Kidney (tissue), 14 donors: Measurements from ENCODE around the gene MAST3. TPM values are rescaled to one million over a fixed set of nuclear protein-coding genes. Genes with fewer than 3 reads are reported as not detected.

Source experiments
- DNase-seq, 5 donors: peaks; one replicate each; pipeline ENCODE4 v3.0.0-alpha.2; 2013 to 2020
- FAIRE-seq: peaks from 2 replicates; lab custom pipeline; 2012; peaks lifted over from hg19 to GRCh38; lab: Jason Lieb, UNC
- H3K27ac ChIP-seq, 2 donors: one replicate each; pipeline ENCODE4 v1.7.0; 2013; ENCODE audit warnings: low read depth in 2 of 2, low read length in 2 of 2, inconsistent platforms in 1 of 2
- H3K27me3 ChIP-seq: one replicate; pipeline ENCODE4 v1.7.1; 2013; ENCODE audit warnings: low read length, inconsistent platforms; ENCODE audit not compliant: control insufficient read depth, insufficient read depth
- H3K36me3 ChIP-seq, 3 donors: one replicate each; pipeline versions ENCODE4 v1.7.0 to v1.7.1; 2013; ENCODE audit warnings: low read length in 3 of 3, control low read depth in 1 of 3, inconsistent platforms in 1 of 3; ENCODE audit not compliant: insufficient read depth in 3 of 3, control insufficient read depth in 2 of 3
- H3K4me1 ChIP-seq, 3 donors: one replicate each; pipeline versions ENCODE4 v1.7.0 to v1.7.1; 2013; ENCODE audit warnings: low read length in 3 of 3, inconsistent platforms in 1 of 3, low read depth in 1 of 3; ENCODE audit not compliant: control insufficient read depth in 2 of 3, insufficient read depth in 2 of 3
- H3K4me3 ChIP-seq, 3 donors: one replicate each; pipeline versions ENCODE4 v1.7.0 to v1.8.1; 2013; ENCODE audit warnings: low read length in 3 of 3, control low read depth in 1 of 3, inconsistent platforms in 1 of 3
- H3K9ac ChIP-seq, 3 donors: one replicate each; pipeline versions ENCODE4 v1.7.0 to v1.7.1; 2013; ENCODE audit warnings: low read length in 3 of 3, control low read depth in 1 of 3, inconsistent platforms in 1 of 3
- H3K9me3 ChIP-seq, 3 donors: one replicate each; pipeline versions ENCODE4 v1.7.0 to v1.7.1; 2013; ENCODE audit warnings: low read length in 3 of 3, control low read depth in 1 of 3, inconsistent platforms in 1 of 3; ENCODE audit not compliant: control insufficient read depth in 2 of 3, insufficient read depth in 1 of 3
- intact Hi-C: fragments of 100-400 bp; cut with DNase I; formaldehyde crosslinking; loops from one replicate; pipeline ENCODE4 v1.11.1; 2022
- polyA plus RNA-seq: library from polyadenylated mRNA; stranded (reverse); fragments of 350-450 nt; fragmentation: Illumina TruSeq; extraction: RNeasy Lipid Tissue Mini Kit (QIAGEN cat#74804); gene quantifications from one replicate; pipeline ENCODE4 v1.2.3, GENCODE V29; 2014; ENCODE audit warnings: low read depth, low replicate concordance; ENCODE audit not compliant: insufficient read depth
- total RNA-seq: library from RNA; stranded (reverse); fragmentation: NEBNext Ultra II Directional; extraction: Animal tissue kit (Norgen Biotek cat#: 25700); gene quantifications from one replicate; pipeline ENCODE4 v1.2.1, GENCODE V29; 2021
- TF ChIP-seq, protein P1 (sequence below): IDR thresholded peaks from 3 replicates; pipeline ENCODE4 v1.5.1; 2012; ENCODE audit warnings: mild to moderate bottlenecking, moderate library complexity, borderline replicate concordance; ENCODE audit not compliant: insufficient read depth; ENCODE audit errors: extremely low read depth
- donor health status: control.
- donor health status: control.
- donor health status: control.
- donor health status: control.
- donor health status: control.
- donor health status: DM: yes; HTN: yes; CAD: no.
- donor health status: Normal renal cell carcinoma (clear cell type).

MAST3 gene
- total and polyA plus RNA-seq, 2 donors from 2014 or later: 5.6 to 16.0 TPM

DNA sequence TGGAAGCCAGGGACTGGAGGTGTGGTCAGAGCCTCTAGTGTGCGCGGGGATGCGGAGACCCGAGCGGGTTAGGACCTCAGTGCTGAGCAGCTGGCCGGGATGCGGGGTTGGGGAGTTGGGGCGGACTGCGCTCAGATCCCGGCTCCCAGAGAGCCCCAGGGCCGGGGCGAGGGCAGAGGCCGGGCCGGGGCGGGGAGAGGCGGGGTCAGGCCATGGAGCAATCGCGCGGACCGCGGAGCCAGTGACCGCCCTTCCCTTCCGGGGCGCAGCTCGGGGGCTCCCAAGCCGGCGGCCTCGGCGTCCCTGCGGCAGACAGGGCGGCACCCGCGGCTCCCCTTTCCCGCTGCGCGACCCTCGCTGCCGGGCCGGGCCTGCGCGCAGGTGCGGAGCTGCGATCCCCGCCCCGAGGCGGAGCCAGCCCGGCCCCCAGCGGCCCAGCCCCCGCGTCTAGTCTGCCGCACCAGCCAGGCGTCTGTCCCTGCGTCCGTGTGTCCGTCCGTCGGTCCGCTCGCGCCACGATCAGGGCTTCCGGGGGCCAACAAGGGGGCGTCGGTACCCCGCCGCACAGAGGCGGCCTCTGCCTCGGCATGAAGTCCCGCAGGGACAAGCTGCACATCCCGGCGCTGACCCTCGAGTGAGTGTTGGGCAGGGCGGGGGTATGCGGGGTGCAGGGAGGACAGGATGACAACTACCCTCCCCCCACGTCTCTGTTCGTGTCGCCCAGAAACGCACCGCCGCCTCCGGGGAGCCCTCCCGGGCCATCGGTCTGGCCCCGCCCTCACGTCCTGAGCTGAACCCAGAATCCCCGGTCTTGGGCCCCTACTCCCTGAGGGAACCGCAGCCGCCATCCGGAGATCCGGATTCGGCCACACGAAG, 12.4 kb downstream of the MAST3 start:
- TF ChIP-seq, protein P1, sequence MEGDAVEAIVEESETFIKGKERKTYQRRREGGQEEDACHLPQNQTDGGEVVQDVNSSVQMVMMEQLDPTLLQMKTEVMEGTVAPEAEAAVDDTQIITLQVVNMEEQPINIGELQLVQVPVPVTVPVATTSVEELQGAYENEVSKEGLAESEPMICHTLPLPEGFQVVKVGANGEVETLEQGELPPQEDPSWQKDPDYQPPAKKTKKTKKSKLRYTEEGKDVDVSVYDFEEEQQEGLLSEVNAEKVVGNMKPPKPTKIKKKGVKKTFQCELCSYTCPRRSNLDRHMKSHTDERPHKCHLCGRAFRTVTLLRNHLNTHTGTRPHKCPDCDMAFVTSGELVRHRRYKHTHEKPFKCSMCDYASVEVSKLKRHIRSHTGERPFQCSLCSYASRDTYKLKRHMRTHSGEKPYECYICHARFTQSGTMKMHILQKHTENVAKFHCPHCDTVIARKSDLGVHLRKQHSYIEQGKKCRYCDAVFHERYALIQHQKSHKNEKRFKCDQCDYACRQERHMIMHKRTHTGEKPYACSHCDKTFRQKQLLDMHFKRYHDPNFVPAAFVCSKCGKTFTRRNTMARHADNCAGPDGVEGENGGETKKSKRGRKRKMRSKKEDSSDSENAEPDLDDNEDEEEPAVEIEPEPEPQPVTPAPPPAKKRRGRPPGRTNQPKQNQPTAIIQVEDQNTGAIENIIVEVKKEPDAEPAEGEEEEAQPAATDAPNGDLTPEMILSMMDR: no peak
- Histone ChIP-seq H3K27me3 (no peaks in the 10 kb centered on the region), H3K4me3 (peak overlapping the region; percentile 11 to 74 (median 58)), H3K9ac (peak overlapping the region in 2 of 3 donors; percentile 58 to 69), H3K9me3 (no peaks in the 10 kb centered on the region), H3K27ac (peak overlapping the region; percentile 71 to 77), H3K4me1 (peaks cover 0 to 22% (median 15%) of the 10 kb centered on the region in 3 donors), H3K36me3 (peaks cover 0 to 10% (median 3%) of the 10 kb centered on the region in 3 donors)
- intact Hi-C loops: no loop called here
- FAIRE-seq (no peak), DNase-seq (peak in 4 of 5 donors; percentile 44 to 89 (median 64))

GRCh38 chr19:18110609-18111232, 13.1 kb downstream of the MAST3 start:
- Histone ChIP-seq H3K36me3 (peaks cover 0 to 11% (median 3%) of the 10 kb centered on the region in 3 donors), H3K27ac (no peak overlapping the region), H3K4me1 (peaks cover 0 to 24% (median 20%) of the 10 kb centered on the region in 3 donors), H3K9me3 (no peaks in the 10 kb centered on the region), H3K9ac (peak overlapping the region in 1 of 3 donors; percentile 58), H3K4me3 (peak overlapping the region in 2 of 3 donors; percentile 58 to 74), H3K27me3 (no peaks in the 10 kb centered on the region)
- no peak for FAIRE-seq
- DNase-seq: peak in 1 of 5 donors; percentile 64
- intact Hi-C loops: no loop called here
- TF ChIP-seq, protein P1: no peak

- Histone ChIP-seq H3K4me1 (peaks cover 0 to 28% (median 20%) of the 10 kb centered on the region in 3 donors), H3K27ac (no peak overlapping the region), H3K9ac (no peak overlapping the region), H3K27me3 (no peaks in the 10 kb centered on the region), H3K9me3 (no peaks in the 10 kb centered on the region), H3K36me3 (peaks cover 0 to 11% (median 3%) of the 10 kb centered on the region in 3 donors), H3K4me3 (no peak overlapping the region)
- DNase-seq: peak; percentile 89 to 94 (median 89)
- intact Hi-C loops: no loop called here
- no peak for FAIRE-seq
- TF ChIP-seq, protein P1: peak; percentile 88
Observed at GRCh38 chr19:18112989-18113478, 15.5 kb downstream of the MAST3 start.
